AG09319 (cell line): ENCODE data around the gene FBXO2.

Experiments
- DNase-seq: peaks from one replicate; pipeline ENCODE4 v3.0.0-alpha.2; 2010; ENCODE audit warnings: low read depth; ENCODE audit errors: extremely low read depth
- TF ChIP-seq, protein P1 (sequence below): IDR thresholded peaks from 2 replicates; pipeline ENCODE4 v1.5.1; 2011; ENCODE audit warnings: low read depth, mild to moderate bottlenecking, inconsistent platforms, low read length, moderate library complexity

Gene FBXO2

DNA sequence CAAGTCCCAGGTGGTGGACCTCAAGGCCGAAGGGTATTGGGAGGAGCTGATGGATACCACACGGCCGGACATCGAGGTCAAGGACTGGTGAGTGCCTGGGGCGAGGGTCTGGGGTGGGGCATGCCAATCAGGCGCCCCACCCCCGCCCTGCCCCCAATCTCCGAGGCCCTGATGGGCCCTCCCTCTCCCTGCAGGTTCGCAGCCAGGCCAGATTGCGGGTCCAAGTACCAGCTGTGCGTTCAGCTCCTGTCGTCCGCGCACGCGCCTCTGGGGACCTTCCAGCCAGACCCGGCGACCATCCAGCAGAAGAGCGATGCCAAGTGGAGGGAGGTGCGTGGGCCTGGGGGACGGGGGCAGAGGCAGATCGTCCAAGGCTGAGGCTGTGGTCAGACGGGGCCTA lies 4.3 kb upstream of the FBXO2 start:
- TF ChIP-seq, protein P1, sequence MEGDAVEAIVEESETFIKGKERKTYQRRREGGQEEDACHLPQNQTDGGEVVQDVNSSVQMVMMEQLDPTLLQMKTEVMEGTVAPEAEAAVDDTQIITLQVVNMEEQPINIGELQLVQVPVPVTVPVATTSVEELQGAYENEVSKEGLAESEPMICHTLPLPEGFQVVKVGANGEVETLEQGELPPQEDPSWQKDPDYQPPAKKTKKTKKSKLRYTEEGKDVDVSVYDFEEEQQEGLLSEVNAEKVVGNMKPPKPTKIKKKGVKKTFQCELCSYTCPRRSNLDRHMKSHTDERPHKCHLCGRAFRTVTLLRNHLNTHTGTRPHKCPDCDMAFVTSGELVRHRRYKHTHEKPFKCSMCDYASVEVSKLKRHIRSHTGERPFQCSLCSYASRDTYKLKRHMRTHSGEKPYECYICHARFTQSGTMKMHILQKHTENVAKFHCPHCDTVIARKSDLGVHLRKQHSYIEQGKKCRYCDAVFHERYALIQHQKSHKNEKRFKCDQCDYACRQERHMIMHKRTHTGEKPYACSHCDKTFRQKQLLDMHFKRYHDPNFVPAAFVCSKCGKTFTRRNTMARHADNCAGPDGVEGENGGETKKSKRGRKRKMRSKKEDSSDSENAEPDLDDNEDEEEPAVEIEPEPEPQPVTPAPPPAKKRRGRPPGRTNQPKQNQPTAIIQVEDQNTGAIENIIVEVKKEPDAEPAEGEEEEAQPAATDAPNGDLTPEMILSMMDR: no peak
- no peak for DNase-seq

- TF ChIP-seq, protein P1: no peak
Observed at GRCh38 chr1:11657654-11658053, 3.4 kb upstream of the FBXO2 start.

GRCh38 chr1:11654939-11655808 lies 945 bp upstream of the FBXO2 start:
- TF ChIP-seq, protein P1: no peak
- no peak for DNase-seq

More at GRCh38 chr1:11657654-11658053, 3.4 kb upstream of the FBXO2 start:
- DNase-seq: no peak

DNA sequence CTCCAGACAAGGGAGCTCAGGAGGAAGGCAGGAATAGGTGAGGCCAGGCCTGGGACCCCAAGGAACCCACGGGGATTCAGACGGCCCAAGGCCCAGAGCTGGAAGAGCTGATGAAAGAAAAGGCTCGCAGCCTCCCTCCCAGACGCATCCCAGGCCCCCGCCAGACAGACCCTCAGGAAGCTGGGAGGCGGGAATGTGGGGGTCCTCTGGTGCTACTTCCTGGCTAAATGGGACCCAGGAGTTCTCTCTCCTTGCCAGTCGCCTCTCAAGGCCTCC lies 430 bp downstream of the FBXO2 start:
- no peak for DNase-seq
- TF ChIP-seq, protein P1: no peak

DNA sequence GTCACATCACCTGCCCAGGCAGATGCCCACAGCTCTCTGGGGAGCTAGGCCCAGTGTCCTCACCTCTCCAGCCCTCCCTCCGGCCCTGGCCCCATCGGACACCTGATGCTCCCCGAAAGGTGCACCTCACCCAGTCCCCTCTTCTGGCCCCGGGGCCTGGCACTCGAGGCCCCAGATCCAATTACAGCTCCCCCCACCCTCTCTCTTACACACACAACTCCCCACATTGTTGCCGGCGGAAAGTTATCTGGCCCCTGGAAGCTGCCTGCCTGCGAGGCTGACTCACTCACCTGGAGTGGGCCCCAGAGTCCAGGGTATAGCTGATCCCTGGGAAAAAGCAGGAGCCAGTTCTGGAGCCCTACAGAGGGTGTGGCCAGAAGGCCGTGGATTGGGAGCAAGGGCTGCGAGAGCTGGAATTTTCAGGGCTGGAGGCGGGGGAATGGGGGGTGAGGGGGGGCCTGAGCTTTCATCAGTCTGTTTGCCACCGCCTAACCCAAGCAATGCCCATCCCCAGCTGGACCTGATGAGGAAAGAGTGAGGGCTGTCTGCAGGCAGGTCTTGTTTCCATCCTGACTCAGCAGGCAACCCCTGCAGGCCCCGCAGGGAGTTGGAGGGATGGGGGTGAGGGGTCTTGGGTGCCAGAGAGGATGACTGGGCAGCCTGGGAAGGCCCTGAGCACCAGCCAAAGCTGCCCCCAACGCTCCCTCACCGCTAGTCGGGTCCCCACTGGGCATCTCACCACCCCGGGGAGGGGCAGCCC lies 948 bp downstream of the FBXO2 start:
- no peak for DNase-seq

GRCh38 chr1:11652203-11652780 lies 1.9 kb downstream of the FBXO2 start:
- TF ChIP-seq, protein P1: no peak
- no peak for DNase-seq

More for the DNA sequence above, 948 bp downstream of the FBXO2 start:
- TF ChIP-seq, protein P1: no peak

- TF ChIP-seq, protein P1: no peak
- DNase-seq: no peak
Observed at GRCh38 chr1:11651017-11651416, 3.2 kb downstream of the FBXO2 start.
